Ovary (tissue), 3 donors: ENCODE measurements around the gene EPHB1.

Experiments
- POLR2A ChIP-seq: fragments of 450-650 bp; IDR thresholded peaks from one replicate; pipeline ENCODE4 v1.6.1; 2017; ENCODE audit warnings: antibody characterized with exemption, mild to moderate bottlenecking, moderate library complexity
- TF ChIP-seq, protein P1 (sequence below), 3 donors: fragments of 450-650 bp in 2 of 3; fragments of 200-600 bp in 1 of 3; IDR thresholded peaks; one replicate each; pipeline versions ENCODE4 v1.5.1 to v1.8.0; 2016 to 2022; ENCODE audit warnings: antibody characterized with exemption in 3 of 3, mild to moderate bottlenecking in 1 of 3
- donor health status: DM: no; HTN: no; CAD: no.

- TF ChIP-seq, protein P1, sequence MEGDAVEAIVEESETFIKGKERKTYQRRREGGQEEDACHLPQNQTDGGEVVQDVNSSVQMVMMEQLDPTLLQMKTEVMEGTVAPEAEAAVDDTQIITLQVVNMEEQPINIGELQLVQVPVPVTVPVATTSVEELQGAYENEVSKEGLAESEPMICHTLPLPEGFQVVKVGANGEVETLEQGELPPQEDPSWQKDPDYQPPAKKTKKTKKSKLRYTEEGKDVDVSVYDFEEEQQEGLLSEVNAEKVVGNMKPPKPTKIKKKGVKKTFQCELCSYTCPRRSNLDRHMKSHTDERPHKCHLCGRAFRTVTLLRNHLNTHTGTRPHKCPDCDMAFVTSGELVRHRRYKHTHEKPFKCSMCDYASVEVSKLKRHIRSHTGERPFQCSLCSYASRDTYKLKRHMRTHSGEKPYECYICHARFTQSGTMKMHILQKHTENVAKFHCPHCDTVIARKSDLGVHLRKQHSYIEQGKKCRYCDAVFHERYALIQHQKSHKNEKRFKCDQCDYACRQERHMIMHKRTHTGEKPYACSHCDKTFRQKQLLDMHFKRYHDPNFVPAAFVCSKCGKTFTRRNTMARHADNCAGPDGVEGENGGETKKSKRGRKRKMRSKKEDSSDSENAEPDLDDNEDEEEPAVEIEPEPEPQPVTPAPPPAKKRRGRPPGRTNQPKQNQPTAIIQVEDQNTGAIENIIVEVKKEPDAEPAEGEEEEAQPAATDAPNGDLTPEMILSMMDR (IDR thresholded peaks at IDR 0.05), result no peak
- TF ChIP-seq POLR2A, result no peak
Measured at GRCh38 chr3:134807189-134807588, 12.1 kb downstream of the EPHB1 start.
